AG08395 (cell line): Measurements from ENCODE around the gene SMPDL3B.
"Not testable (repeated sequence)": the region's sequence is repeated elsewhere in the genome, so short reads cannot be mapped to it uniquely, and the experiment has no call there.

Source experiments
- DNase-seq: peaks from one replicate; pipeline ENCODE4 v3.0.0; 2012; ENCODE audit warnings: mixed read lengths, low spot score

Gene SMPDL3B

DNA sequence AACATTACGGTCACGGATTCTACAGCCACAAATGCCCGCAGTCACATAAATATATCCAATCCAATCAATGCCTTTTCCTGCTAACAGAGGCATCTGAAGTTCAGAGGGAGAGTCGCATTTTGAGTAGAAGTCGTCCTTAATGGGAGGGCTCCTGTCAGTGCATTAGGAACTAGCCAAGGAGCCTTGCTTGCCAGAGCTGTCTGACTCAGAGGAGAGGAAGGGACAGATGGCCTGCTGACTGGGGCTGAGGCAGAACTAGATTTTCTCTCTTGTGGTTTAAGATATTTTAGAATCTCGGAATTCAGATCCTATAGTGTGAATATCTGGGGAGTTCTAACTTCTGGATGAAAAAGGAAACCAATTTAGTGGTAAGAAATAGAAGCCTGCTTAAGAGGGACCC, 35.6 kb downstream of the SMPDL3B start:
- DNase-seq, result peak; percentile 91

- peak; percentile 12 for DNase-seq
These were observed 36.9 kb downstream of the SMPDL3B start for GRCh38 chr1:27971674-27972073.

DNA sequence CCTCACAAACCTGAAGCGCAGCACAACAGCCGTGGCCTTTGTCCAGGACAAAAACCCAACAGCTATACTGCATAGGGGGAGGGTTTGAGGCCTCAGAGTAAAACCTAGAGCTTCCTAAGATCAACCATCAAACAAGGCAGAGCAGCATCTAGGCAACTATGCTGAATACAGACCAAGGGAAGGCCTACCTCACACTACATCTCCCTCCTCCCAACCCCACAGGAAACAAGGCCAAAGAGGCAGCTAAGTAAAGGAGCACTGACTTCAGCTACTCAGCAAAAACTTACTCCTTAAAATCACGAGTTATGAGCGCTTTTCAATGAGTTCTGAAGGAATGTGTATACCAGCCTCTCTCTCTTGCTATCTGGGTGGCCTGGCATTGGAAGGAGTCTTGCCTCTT, 37.3 kb downstream of the SMPDL3B start:
- DNase-seq, result no peak

DNA sequence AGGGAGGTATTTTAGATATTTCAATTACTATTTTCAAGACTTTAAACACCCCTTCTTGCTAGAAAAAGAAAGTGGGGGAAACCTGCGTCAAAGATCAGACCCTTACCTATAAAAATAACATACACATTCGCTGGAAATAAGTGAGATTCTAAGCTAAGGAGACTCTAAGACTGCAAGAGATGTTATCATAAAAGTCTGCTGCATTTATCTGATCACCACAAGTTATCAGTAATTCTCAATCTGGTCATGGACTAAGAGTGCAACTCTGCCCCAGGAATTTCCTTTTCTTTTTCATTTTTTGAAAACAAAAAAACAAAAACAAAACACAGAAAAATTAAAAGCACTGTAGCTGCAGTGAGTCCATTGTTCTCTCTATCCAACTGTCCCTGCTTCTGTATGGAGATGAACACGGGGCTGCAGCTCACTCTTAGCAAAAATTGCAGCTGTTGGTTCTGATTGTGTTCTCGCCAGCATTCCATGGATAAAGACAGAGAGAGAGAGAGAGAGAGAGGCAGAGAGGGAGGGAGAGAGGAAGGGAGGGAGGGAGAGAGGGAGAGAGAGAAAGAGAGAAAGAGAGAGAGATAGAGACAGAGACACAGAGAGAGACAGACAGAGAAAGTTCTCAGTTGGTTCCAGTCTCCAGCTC, 39.1 kb downstream of the SMPDL3B start:
- DNase-seq, result no peak

- DNase-seq, result no peak
These were observed 39.6 kb downstream of the SMPDL3B start for GRCh38 chr1:27974417-27974781.

DNA sequence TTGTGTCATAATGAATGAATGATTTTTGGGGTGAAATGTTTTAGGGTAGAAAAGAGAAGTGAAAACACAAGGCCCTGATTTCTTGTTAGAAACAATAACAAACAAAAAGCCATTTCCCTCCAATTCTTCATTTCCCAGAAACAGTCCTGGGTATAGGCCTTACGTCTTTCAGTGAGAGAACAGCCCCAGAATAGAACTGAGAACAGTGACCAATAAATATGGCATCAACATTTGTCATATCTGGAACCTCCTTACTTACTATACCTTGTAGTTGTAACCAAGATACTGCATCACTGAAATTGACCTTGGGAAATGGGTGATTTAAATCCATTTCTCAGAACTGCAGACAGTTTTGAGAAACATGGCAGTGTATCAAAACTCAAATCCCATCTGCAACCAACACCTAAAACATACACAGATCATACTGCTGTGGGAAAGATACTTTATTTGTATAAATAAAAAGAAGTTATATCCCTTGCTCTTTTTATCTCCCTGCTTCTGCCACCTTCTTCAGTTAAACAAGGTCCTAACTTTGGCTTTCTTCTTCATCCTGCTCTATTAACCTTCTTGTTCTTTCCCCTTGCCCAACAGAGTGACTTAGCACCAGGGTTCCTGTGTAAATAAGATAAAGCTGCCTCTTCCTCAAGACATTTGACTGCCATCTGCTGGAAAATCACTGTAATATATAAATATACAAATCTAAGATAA, 44.5 kb downstream of the SMPDL3B start:
- DNase-seq, result peak; percentile 62

DNA sequence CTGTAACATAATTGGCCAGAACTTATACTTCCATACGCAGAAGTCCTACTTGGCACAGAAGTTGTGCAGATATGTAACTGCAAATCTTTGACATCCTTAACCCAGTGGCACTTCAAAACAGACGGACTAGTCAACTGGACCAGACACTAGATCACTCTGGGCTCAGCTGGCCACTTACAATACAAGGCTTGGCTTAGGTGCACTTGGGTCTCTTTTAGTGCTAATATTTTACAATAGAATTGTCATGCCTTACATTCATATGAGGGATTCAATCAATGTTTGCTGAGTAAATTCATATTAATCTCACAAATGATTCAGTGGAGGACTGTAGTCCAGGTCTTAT, 45.0 kb downstream of the SMPDL3B start:
- no peak for DNase-seq

- no peak for DNase-seq
These were observed 45.5 kb downstream of the SMPDL3B start for GRCh38 chr1:27980216-27980845.

GRCh38 chr1:27981145-27981544, 46.3 kb downstream of the SMPDL3B start:
- no peak for DNase-seq

DNA sequence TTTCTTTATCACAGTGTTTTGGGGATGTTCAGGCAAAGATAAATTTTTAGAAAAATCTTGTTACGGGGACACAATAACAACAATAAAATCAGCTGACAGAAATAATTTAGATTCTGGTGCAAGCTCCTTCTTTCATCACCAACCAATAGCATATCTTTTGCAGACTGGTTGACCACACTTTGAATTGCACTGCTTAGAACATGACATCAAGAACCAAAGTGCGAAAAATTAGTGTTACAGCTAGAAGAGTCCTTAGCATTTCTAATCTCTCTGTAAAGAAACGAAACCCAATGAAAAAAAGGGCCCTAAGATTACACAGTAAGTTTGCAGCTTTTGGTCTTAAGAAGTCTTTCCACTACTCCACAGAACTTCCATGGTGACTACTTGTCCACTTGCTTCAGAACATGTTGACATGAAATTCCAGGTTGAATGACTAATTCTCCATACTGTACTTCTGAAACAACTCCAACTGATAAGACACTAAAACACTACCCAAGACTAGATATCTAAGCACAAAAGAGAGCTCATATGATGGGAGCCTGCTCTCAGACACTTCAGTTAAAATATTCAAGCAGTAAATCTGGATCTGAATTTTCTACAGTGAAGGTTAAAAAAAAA, 56.2 kb downstream of the SMPDL3B start:
- DNase-seq, result no peak

DNA sequence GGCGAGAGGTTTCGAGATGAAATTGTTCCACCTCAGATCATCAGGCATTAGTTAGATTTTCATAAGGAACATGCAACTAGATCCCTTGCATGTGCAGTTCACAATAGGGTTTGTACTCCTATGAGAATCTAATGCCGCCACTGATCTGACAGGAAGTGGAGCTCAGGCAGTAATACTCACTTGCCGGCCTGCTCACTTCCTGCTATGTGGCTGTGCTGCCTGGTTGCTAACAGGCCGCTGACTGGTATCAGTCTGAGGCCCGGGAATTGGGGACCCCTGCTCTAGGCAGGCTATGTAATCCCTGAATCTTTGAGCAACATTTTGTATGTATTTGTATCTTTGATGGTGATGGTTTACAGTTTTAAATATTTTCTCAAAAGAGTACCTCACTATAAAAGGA, 57.5 kb downstream of the SMPDL3B start:
- DNase-seq, result no peak

GRCh38 chr1:27993241-27993640, 58.4 kb downstream of the SMPDL3B start:
- DNase-seq, result no peak

DNA sequence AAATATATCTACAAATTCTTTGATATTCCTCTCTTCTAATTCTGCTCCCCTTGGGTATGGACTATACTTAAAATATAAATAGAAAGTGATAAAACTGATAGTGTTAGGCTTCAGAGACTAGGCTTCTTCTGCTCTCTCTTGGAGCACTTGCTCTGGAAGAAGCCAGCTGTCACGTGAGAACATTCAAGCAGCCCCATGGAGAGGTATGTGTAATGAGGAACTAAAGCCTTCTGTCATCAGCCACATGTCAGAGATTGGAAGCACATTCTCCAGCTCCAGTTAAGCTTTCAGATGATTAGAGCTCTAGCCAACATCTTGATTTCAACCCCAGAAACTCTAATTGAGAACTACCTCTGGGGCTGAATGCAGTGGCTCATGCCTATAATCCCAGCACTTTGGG, 59.3 kb downstream of the SMPDL3B start:
- no peak for DNase-seq

GRCh38 chr1:27994526-27994925, 59.7 kb downstream of the SMPDL3B start:
- not testable (repeated sequence) for DNase-seq

DNA sequence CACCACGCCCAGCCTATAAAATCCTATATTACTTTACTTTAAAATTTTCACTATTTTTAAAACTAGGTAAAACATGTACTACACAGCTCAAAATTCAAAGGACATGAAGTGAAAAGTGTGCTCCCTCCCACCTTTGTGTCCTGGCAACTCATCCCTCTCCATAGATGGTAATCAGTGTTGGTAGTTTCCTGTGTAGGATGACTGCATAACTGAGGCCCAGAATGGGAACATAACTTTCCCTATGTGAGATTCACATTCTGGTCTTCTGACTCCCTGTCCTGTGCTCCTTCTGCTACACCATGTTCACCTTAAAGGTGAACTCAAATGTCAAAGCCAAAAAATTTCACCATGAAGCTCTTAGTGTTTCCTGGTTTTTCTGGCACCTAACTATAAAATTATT, 64.3 kb downstream of the SMPDL3B start:
- DNase-seq, result no peak

DNA sequence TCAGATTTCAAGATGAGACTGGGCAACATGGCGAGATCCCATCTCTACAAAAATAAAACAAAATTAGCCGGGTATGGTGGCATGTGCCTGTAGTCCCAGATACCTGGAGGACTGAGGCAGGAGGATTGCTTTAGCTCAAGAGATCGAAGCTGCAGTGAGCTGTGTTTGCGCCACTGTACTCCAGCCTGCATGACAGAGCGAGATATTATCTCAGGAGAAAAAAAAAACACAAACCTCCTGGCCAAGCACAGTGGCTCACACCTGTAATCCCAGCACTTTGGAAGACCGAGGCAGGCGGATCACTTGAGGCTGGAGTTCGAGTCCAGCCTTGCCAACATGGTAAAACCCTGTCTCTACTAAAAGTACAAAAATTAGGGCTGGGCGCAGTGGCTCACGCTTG, 67.8 kb downstream of the SMPDL3B start:
- DNase-seq, result no peak

DNA sequence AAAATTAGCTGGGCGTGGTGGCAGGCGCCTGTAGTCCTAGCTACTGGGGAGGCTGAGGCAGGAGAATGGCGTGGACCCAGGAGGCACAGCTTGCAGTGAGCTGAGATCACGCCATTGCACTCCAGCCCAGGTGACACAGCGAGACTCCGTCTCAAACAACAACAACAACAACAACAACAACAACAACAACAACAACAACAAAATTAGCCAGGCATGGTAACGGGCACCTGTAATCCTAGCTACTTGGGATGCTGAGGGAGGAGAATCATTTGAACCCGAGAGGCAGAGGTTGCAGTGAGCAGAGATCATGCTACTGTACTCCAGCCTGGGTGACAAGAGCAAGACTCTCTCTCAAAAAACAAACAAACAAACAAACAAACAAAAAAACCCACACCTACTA, 68.3 kb downstream of the SMPDL3B start:
- DNase-seq, result not testable (repeated sequence)
